ENCODE measurements around the gene ROGDI.

Gene ROGDI

GRCh38 chr16:4830408-4830807, 28.0 kb upstream of the ROGDI start:
- TF ChIP-seq GATA1 (IDR thresholded peaks at IDR 0.05; ENCODE audit: low read depth, low read length), result no peak
- no peak for TF ChIP-seq POLR2A (IDR thresholded peaks at IDR 0.05; ENCODE audit: low read length)
- DNase-seq, result peak; percentile 27 to 43

- no peak for DNase-seq
- no peak for TF ChIP-seq GATA1 (IDR thresholded peaks at IDR 0.05; ENCODE audit: low read depth, low read length)
- TF ChIP-seq POLR2A (IDR thresholded peaks at IDR 0.05; ENCODE audit: low read length), result no peak
Measured at GRCh38 chr16:4828567-4829321, 26.3 kb upstream of the ROGDI start.

GRCh38 chr16:4826980-4827379, 24.5 kb upstream of the ROGDI start:
- peak in 1 of 2 experiments; percentile 29 for DNase-seq

GRCh38 chr16:4826526-4826925, 24.1 kb upstream of the ROGDI start:
- no peak for TF ChIP-seq GATA1 (IDR thresholded peaks at IDR 0.05; ENCODE audit: low read depth, low read length)
- TF ChIP-seq POLR2A (IDR thresholded peaks at IDR 0.05; ENCODE audit: low read length), result no peak
- peak; percentile 82 to 87 for DNase-seq

More at GRCh38 chr16:4826980-4827379, 24.5 kb upstream of the ROGDI start:
- TF ChIP-seq GATA1 (IDR thresholded peaks at IDR 0.05; ENCODE audit: low read depth, low read length) (no peak), POLR2A (IDR thresholded peaks at IDR 0.05; ENCODE audit: low read length) (no peak)

- DNase-seq, result peak; percentile 84 to 92
- TF ChIP-seq GATA1 (IDR thresholded peaks at IDR 0.05; ENCODE audit: low read depth, low read length), result no peak
- TF ChIP-seq POLR2A (IDR thresholded peaks at IDR 0.05; ENCODE audit: low read length), result no peak
Measured at GRCh38 chr16:4825196-4825595, 22.8 kb upstream of the ROGDI start.

GRCh38 chr16:4820652-4821051, 18.2 kb upstream of the ROGDI start:
- TF ChIP-seq GATA1 (IDR thresholded peaks at IDR 0.05; ENCODE audit: low read depth, low read length) (no peak), POLR2A (IDR thresholded peaks at IDR 0.05; ENCODE audit: low read length) (no peak)
- no peak for DNase-seq

GRCh38 chr16:4814542-4815173, 12.2 kb upstream of the ROGDI start:
- TF ChIP-seq GATA1 (IDR thresholded peaks at IDR 0.05; ENCODE audit: low read depth, low read length) (no peak), POLR2A (IDR thresholded peaks at IDR 0.05; ENCODE audit: low read length) (no peak)
- DNase-seq, result peak; percentile 24 to 43

- TF ChIP-seq POLR2A (IDR thresholded peaks at IDR 0.05; ENCODE audit: low read length), result no peak
- no peak for TF ChIP-seq GATA1 (IDR thresholded peaks at IDR 0.05; ENCODE audit: low read depth, low read length)
- DNase-seq, result no peak
Measured at GRCh38 chr16:4814046-4814445, 11.6 kb upstream of the ROGDI start.

GRCh38 chr16:4813251-4814003, 11.0 kb upstream of the ROGDI start:
- DNase-seq, result no peak
- TF ChIP-seq GATA1 (IDR thresholded peaks at IDR 0.05; ENCODE audit: low read depth, low read length), result no peak
- TF ChIP-seq POLR2A (IDR thresholded peaks at IDR 0.05; ENCODE audit: low read length), result no peak

GRCh38 chr16:4811773-4812172, 9.3 kb upstream of the ROGDI start:
- TF ChIP-seq GATA1 (IDR thresholded peaks at IDR 0.05; ENCODE audit: low read depth, low read length), result no peak
- TF ChIP-seq POLR2A (IDR thresholded peaks at IDR 0.05; ENCODE audit: low read length), result no peak
- DNase-seq, result no peak

GRCh38 chr16:4811242-4811641, 8.8 kb upstream of the ROGDI start:
- TF ChIP-seq GATA1 (IDR thresholded peaks at IDR 0.05; ENCODE audit: low read depth, low read length), result no peak
- TF ChIP-seq POLR2A (IDR thresholded peaks at IDR 0.05; ENCODE audit: low read length), result no peak
- DNase-seq, result no peak

- TF ChIP-seq GATA1 (IDR thresholded peaks at IDR 0.05; ENCODE audit: low read depth, low read length), result no peak
- TF ChIP-seq POLR2A (IDR thresholded peaks at IDR 0.05; ENCODE audit: low read length), result no peak
- DNase-seq, result no peak
Measured at GRCh38 chr16:4806280-4806679, 3.8 kb upstream of the ROGDI start.

GRCh38 chr16:4805231-4805630, 2.8 kb upstream of the ROGDI start:
- no peak for TF ChIP-seq GATA1 (IDR thresholded peaks at IDR 0.05; ENCODE audit: low read depth, low read length)
- TF ChIP-seq POLR2A (IDR thresholded peaks at IDR 0.05; ENCODE audit: low read length), result no peak
- no peak for DNase-seq

Data from erythroblast (primary cell).